Esophagus muscularis mucosa (tissue), 3 donors: ENCODE data around the gene INPP5B.
"Not testable (repeated sequence)": the region's sequence is repeated elsewhere in the genome, so short reads cannot be mapped to it uniquely, and the experiment has no call there.

Source experiments
- CTCF ChIP-seq, 3 experiments: fragments of 200-600 bp in 2 of 3; fragments of 450-650 bp in 1 of 3; sonication (generic) in 2 of 3; IDR thresholded peaks; one replicate each; pipeline ENCODE4 v1.5.1; 2017 to 2019; ENCODE audit warnings: antibody characterized with exemption in 3 of 3, mild to moderate bottlenecking in 2 of 3, moderate library complexity in 1 of 3
- POLR2A ChIP-seq: fragments of 450-650 bp; IDR thresholded peaks from one replicate; pipeline ENCODE4 v1.6.1; 2017; ENCODE audit warnings: antibody characterized with exemption, moderate library complexity, mild to moderate bottlenecking, low read depth

GRCh38 chr1:37911478-37911877 lies 35.4 kb downstream of the INPP5B start:
- TF ChIP-seq CTCF (IDR thresholded peaks at IDR 0.05); POLR2A: not testable (repeated sequence)
